Endothelial cell (in vitro differentiated cells): ENCODE results near the gene EI24. TPM values are rescaled to one million over a fixed set of nuclear protein-coding genes. Genes with fewer than 3 reads are reported as not detected.

Experiments used
- DNase-seq: peaks from one replicate; pipeline ENCODE4 v3.0.0; 2021; ENCODE audit warnings: low spot score
- H3K27ac Mint-ChIP-seq: one replicate; pipeline ENCODE4 v1.8.0; 2021; ENCODE audit warnings: mixed read lengths, inconsistent platforms; ENCODE audit not compliant: unreplicated experiment
- H3K27me3 Mint-ChIP-seq: one replicate; pipeline ENCODE4 v1.8.0; 2021; ENCODE audit warnings: mild to moderate bottlenecking, moderate library complexity, mixed read lengths, inconsistent platforms; ENCODE audit not compliant: unreplicated experiment
- H3K36me3 Mint-ChIP-seq: one replicate; pipeline ENCODE4 v1.8.0; 2021; ENCODE audit warnings: mild to moderate bottlenecking, low read depth, mixed read lengths, inconsistent platforms; ENCODE audit not compliant: unreplicated experiment
- H3K4me1 Mint-ChIP-seq: one replicate; pipeline ENCODE4 v1.8.0; 2021; ENCODE audit warnings: mild to moderate bottlenecking, mixed read lengths, inconsistent platforms; ENCODE audit not compliant: unreplicated experiment
- H3K4me3 Mint-ChIP-seq: one replicate; pipeline ENCODE4 v1.8.0; 2021; ENCODE audit warnings: mild to moderate bottlenecking, mixed read lengths, inconsistent platforms; ENCODE audit not compliant: unreplicated experiment
- H3K9me3 Mint-ChIP-seq: one replicate; pipeline ENCODE4 v1.8.0; 2021; ENCODE audit warnings: mixed read lengths, inconsistent platforms; ENCODE audit not compliant: unreplicated experiment
- CTCF ChIP-seq: fragments of 200-600 bp; sonication (generic); IDR thresholded peaks from one replicate; pipeline ENCODE4 v1.5.0; 2021; ENCODE audit warnings: antibody characterized with exemption; ENCODE audit not compliant: unreplicated experiment
- total RNA-seq: library from RNA; stranded (reverse); fragmentation: NEBNext Ultra II Directional; extraction: Animal tissue kit (Norgen Biotek cat#: 25700); gene quantifications from one replicate; pipeline ENCODE4 v1.2.1, GENCODE V29; 2021; ENCODE audit not compliant: unreplicated experiment

The EI24 gene
- total RNA-seq, 1 donor from 2014 or later: 134 TPM

GRCh38 chr11:125586623-125587022, 17.3 kb downstream of the EI24 start:
- Mint-ChIP-seq H3K27me3 (no peaks in the 10 kb centered on the region), H3K27ac (no peak overlapping the region), H3K36me3 (peaks cover 21% of the 10 kb centered on the region), H3K9me3 (no peaks in the 10 kb centered on the region), H3K4me3 (no peak overlapping the region), H3K4me1 (peaks cover 6% of the 10 kb centered on the region)
- TF ChIP-seq CTCF: no peak
- no peak for DNase-seq

- no peak for DNase-seq
- Mint-ChIP-seq H3K9me3 (no peaks in the 10 kb centered on the region), H3K27ac (no peak overlapping the region), H3K27me3 (no peaks in the 10 kb centered on the region), H3K4me3 (no peak overlapping the region), H3K4me1 (peaks cover 8% of the 10 kb centered on the region), H3K36me3 (peaks cover 22% of the 10 kb centered on the region)
- TF ChIP-seq CTCF: no peak
These were observed 18.2 kb downstream of the EI24 start for GRCh38 chr11:125587480-125587879.

GRCh38 chr11:125588505-125588904, 19.2 kb downstream of the EI24 start:
- peaks cover 14% of the 10 kb centered on the region for H3K4me1 Mint-ChIP-seq
- H3K27ac Mint-ChIP-seq: peak overlapping the region; percentile 12
- TF ChIP-seq CTCF: no peak
- peaks cover 17% of the 10 kb centered on the region for H3K36me3 Mint-ChIP-seq
- no peak overlapping the region for H3K4me3 Mint-ChIP-seq
- DNase-seq: no peak
- no peaks in the 10 kb centered on the region for H3K9me3 Mint-ChIP-seq
- peaks cover 5% of the 10 kb centered on the region for H3K27me3 Mint-ChIP-seq

GRCh38 chr11:125591649-125592304, 22.5 kb downstream of the EI24 start:
- Mint-ChIP-seq H3K4me1 (peaks cover 17% of the 10 kb centered on the region), H3K27ac (peak overlapping the region; percentile 97), H3K27me3 (peaks cover 5% of the 10 kb centered on the region), H3K36me3 (peaks cover 4% of the 10 kb centered on the region), H3K4me3 (peak overlapping the region; percentile 99), H3K9me3 (no peaks in the 10 kb centered on the region)
- no peak for TF ChIP-seq CTCF
- DNase-seq: peak; percentile 45

- no peak for TF ChIP-seq CTCF
- no peaks in the 10 kb centered on the region for H3K9me3 Mint-ChIP-seq
- H3K4me3 Mint-ChIP-seq: peak within 1 kb of the TSS; percentile 99
- peaks cover 17% of the 10 kb centered on the region for H3K4me1 Mint-ChIP-seq
- H3K27ac Mint-ChIP-seq: peak within 1 kb of the TSS; percentile 97
- peaks cover 5% of the 10 kb centered on the region for H3K27me3 Mint-ChIP-seq
- peak; percentile 96 for DNase-seq
- peaks cover 7% of the 10 kb centered on the region for H3K36me3 Mint-ChIP-seq
These were observed 23.2 kb downstream of the EI24 start, which contains the start of gene STT3A for GRCh38 chr11:125592305-125593113. Gene STT3A (plus strand): TSS chr11:125592852. CDS start chr11:125595916, 3,064 bp downstream.
